Peyer's patch (tissue), 4 donors: Measurements from ENCODE around the gene ZSWIM5.

Source experiments
- POLR2A ChIP-seq, 2 donors: fragments of 450-650 bp; IDR thresholded peaks; one replicate each; pipeline ENCODE4 v1.5.1; 2017; ENCODE audit warnings: antibody characterized with exemption in 2 of 2, mild to moderate bottlenecking in 2 of 2, moderate library complexity in 2 of 2
- TF ChIP-seq, protein P1 (sequence below), 6 experiments: fragments of 450-650 bp in 4 of 6; fragments of 200-600 bp in 2 of 6; sonication (generic) in 1 of 6; IDR thresholded peaks; one replicate each; pipeline ENCODE4 v1.5.1; 2017 to 2019; ENCODE audit warnings: antibody characterized with exemption in 6 of 6, mild to moderate bottlenecking in 3 of 6, moderate library complexity in 1 of 6

GRCh38 chr1:45215485-45216199 is 9.2 kb upstream of the ZSWIM5 start:
- TF ChIP-seq, protein P1, sequence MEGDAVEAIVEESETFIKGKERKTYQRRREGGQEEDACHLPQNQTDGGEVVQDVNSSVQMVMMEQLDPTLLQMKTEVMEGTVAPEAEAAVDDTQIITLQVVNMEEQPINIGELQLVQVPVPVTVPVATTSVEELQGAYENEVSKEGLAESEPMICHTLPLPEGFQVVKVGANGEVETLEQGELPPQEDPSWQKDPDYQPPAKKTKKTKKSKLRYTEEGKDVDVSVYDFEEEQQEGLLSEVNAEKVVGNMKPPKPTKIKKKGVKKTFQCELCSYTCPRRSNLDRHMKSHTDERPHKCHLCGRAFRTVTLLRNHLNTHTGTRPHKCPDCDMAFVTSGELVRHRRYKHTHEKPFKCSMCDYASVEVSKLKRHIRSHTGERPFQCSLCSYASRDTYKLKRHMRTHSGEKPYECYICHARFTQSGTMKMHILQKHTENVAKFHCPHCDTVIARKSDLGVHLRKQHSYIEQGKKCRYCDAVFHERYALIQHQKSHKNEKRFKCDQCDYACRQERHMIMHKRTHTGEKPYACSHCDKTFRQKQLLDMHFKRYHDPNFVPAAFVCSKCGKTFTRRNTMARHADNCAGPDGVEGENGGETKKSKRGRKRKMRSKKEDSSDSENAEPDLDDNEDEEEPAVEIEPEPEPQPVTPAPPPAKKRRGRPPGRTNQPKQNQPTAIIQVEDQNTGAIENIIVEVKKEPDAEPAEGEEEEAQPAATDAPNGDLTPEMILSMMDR (IDR thresholded peaks at IDR 0.05) = no peak
- TF ChIP-seq POLR2A (IDR thresholded peaks at IDR 0.05) = no peak
